Neural cell (in vitro differentiated cells): ENCODE data around the gene BTG2.

Experiments
- EP300 ChIP-seq: fragments of 450-650 bp; conservative IDR thresholded peaks from 2 replicates; pipeline ENCODE4 v1.6.1; 2014; ENCODE audit warnings: antibody characterized with exemption, mild to moderate bottlenecking, moderate library complexity; ENCODE audit not compliant: poor library complexity, severe bottlenecking
- POLR2AphosphoS5 ChIP-seq: IDR thresholded peaks from 2 replicates; pipeline ENCODE4 v1.6.1; 2012
- TF ChIP-seq, protein P1 (sequence below): fragments of 450-650 bp; IDR thresholded peaks from 2 replicates; pipeline ENCODE4 v1.5.1; 2014; ENCODE audit warnings: antibody characterized with exemption, mild to moderate bottlenecking, moderate library complexity; ENCODE audit not compliant: poor library complexity, severe bottlenecking

- TF ChIP-seq EP300 (no peak), POLR2AphosphoS5 (no peak)
- TF ChIP-seq, protein P1, sequence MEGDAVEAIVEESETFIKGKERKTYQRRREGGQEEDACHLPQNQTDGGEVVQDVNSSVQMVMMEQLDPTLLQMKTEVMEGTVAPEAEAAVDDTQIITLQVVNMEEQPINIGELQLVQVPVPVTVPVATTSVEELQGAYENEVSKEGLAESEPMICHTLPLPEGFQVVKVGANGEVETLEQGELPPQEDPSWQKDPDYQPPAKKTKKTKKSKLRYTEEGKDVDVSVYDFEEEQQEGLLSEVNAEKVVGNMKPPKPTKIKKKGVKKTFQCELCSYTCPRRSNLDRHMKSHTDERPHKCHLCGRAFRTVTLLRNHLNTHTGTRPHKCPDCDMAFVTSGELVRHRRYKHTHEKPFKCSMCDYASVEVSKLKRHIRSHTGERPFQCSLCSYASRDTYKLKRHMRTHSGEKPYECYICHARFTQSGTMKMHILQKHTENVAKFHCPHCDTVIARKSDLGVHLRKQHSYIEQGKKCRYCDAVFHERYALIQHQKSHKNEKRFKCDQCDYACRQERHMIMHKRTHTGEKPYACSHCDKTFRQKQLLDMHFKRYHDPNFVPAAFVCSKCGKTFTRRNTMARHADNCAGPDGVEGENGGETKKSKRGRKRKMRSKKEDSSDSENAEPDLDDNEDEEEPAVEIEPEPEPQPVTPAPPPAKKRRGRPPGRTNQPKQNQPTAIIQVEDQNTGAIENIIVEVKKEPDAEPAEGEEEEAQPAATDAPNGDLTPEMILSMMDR, result no peak
These were observed 32.6 kb upstream of the BTG2 start for GRCh38 chr1:203272633-203273205.
